Mesenchymal stem cell (in vitro differentiated cells and primary cell): Measurements from ENCODE around the gene KYAT1.
A peak's percentile ranks its signal among the peaks of the same experiment; 100 is the strongest.

Experiments
- DNase-seq: peaks from one replicate; pipeline ENCODE4 v3.0.0-alpha.2; 2013
- H2AFZ ChIP-seq: one replicate; pipeline ENCODE4 v1.6.1; 2013; ENCODE audit warnings: low read depth, mild to moderate bottlenecking, control low read depth, inconsistent platforms, low read length, moderate library complexity
- H2AK5ac ChIP-seq: 2 replicates; pipeline ENCODE4 v1.6.1; 2013; ENCODE audit warnings: low read length, moderate library complexity, mild to moderate bottlenecking, inconsistent platforms; ENCODE audit not compliant: severe bottlenecking
- H2BK120ac ChIP-seq: one replicate; pipeline ENCODE4 v1.6.1; 2013; ENCODE audit warnings: low read depth, mild to moderate bottlenecking, inconsistent platforms, low read length, moderate library complexity
- H2BK12ac ChIP-seq, 2 experiments: one replicate each; pipeline ENCODE4 v1.6.1; 2013; ENCODE audit warnings: inconsistent platforms in 2 of 2, low read length in 2 of 2, mild to moderate bottlenecking in 2 of 2, moderate library complexity in 2 of 2, control low read depth in 1 of 2
- H2BK15ac ChIP-seq: one replicate; pipeline ENCODE4 v1.6.1; 2013; ENCODE audit warnings: mild to moderate bottlenecking, low read depth, inconsistent platforms; ENCODE audit not compliant: poor library complexity, severe bottlenecking
- H2BK5ac ChIP-seq: 2 replicates; pipeline ENCODE4 v1.6.1; 2013; ENCODE audit warnings: low read depth, mild to moderate bottlenecking, low read length, control low read depth, inconsistent platforms; ENCODE audit not compliant: poor library complexity, severe bottlenecking
- H3K14ac ChIP-seq, 2 experiments: one replicate each; pipeline ENCODE4 v1.6.1; 2013; ENCODE audit warnings: inconsistent platforms in 2 of 2, low read length in 2 of 2, control low read depth in 1 of 2, mild to moderate bottlenecking in 1 of 2, moderate library complexity in 1 of 2
- H3K18ac ChIP-seq, 2 experiments: one replicate each; pipeline ENCODE4 v1.6.1; 2013; ENCODE audit warnings: inconsistent platforms in 2 of 2, low read length in 2 of 2, control low read depth in 1 of 2, low read depth in 1 of 2, mild to moderate bottlenecking in 1 of 2
- H3K23ac ChIP-seq, 2 experiments: one replicate each; pipeline ENCODE4 v1.6.1; 2013; ENCODE audit warnings: inconsistent platforms in 2 of 2, low read length in 2 of 2, mild to moderate bottlenecking in 2 of 2, moderate library complexity in 2 of 2, control low read depth in 1 of 2
- H3K27ac ChIP-seq: 2 replicates; pipeline ENCODE4 v1.5.1; 2013; ENCODE audit warnings: mild to moderate bottlenecking, moderate library complexity, low read length, control low read depth, inconsistent platforms; ENCODE audit not compliant: poor library complexity, severe bottlenecking
- H3K27me3 ChIP-seq, 2 experiments: 2 replicates each; pipeline versions ENCODE4 v1.6.1 to v1.7.0; 2013; ENCODE audit warnings: low read length in 2 of 2, mild to moderate bottlenecking in 2 of 2, moderate library complexity in 2 of 2, control low read depth in 1 of 2, inconsistent platforms in 1 of 2; ENCODE audit not compliant: control insufficient read depth in 1 of 2, insufficient read depth in 1 of 2
- H3K36me3 ChIP-seq, 2 experiments: 2 replicates each; pipeline versions ENCODE4 v1.6.1 to v1.7.0; 2013; ENCODE audit warnings: low read length in 2 of 2, control low read depth in 1 of 2, inconsistent platforms in 1 of 2, low read depth in 1 of 2, mild to moderate bottlenecking in 1 of 2; ENCODE audit not compliant: insufficient read depth in 2 of 2, control insufficient read depth in 1 of 2
- H3K4ac ChIP-seq, 2 experiments: one replicate each; pipeline ENCODE4 v1.6.1; 2013; ENCODE audit warnings: inconsistent platforms in 2 of 2, low read length in 2 of 2, mild to moderate bottlenecking in 2 of 2, moderate library complexity in 2 of 2, control low read depth in 1 of 2, low read depth in 1 of 2
- H3K4me1 ChIP-seq: 2 replicates; pipeline ENCODE4 v1.6.1; 2013; ENCODE audit warnings: low read depth, low read length, control low read depth; ENCODE audit not compliant: control insufficient read depth, insufficient read depth
- H3K4me2 ChIP-seq: 2 replicates; pipeline ENCODE4 v1.6.1; 2013; ENCODE audit warnings: low read length, mild to moderate bottlenecking, inconsistent platforms; ENCODE audit not compliant: poor library complexity, severe bottlenecking
- H3K4me3 ChIP-seq, 2 experiments: 2 replicates each; pipeline versions ENCODE4 v1.5.1 to v1.7.0; 2013; ENCODE audit warnings: low read length in 2 of 2, mild to moderate bottlenecking in 2 of 2, control low read depth in 1 of 2, low read depth in 1 of 2; ENCODE audit not compliant: insufficient read depth in 1 of 2
- H3K79me1 ChIP-seq: replicated peaks from 2 replicates; pipeline ENCODE4 v1.6.1; 2013; ENCODE audit warnings: mild to moderate bottlenecking, control low read depth, low read length, inconsistent platforms; ENCODE audit not compliant: poor library complexity, severe bottlenecking
- H3K9ac ChIP-seq: 2 replicates; pipeline ENCODE4 v1.7.0; 2013; ENCODE audit warnings: mild to moderate bottlenecking, low read length, moderate library complexity
- H3K9me3 ChIP-seq: 2 replicates; pipeline ENCODE4 v1.7.0; 2013; ENCODE audit warnings: mild to moderate bottlenecking, low read length; ENCODE audit not compliant: control insufficient read depth
- H4K8ac ChIP-seq: one replicate; pipeline ENCODE4 v1.6.1; 2013; ENCODE audit warnings: inconsistent platforms, mild to moderate bottlenecking, low read length, moderate library complexity
- H4K91ac ChIP-seq: one replicate; pipeline ENCODE4 v1.6.1; 2013; ENCODE audit warnings: mild to moderate bottlenecking, low read length, inconsistent platforms
- WGBS: methylation state at CpG from one replicate; pipeline ENCODE4 v1.1.7; 2013; ENCODE audit warnings: mixed read lengths; 5-methylcytosine and 5-hydroxymethylcytosine counted together

KYAT1 gene

GRCh38 chr9:128912270-128912853, 30.6 kb upstream of the KYAT1 start:
- H3K4me1 ChIP-seq = peaks cover 41% of the 10 kb centered on the region
- H3K27ac ChIP-seq = peak overlapping the region; percentile 65
- peak overlapping the region in 1 of 2 experiments; percentile 53 for H3K4me3 ChIP-seq
- peak overlapping the region; percentile 33 for H2BK5ac ChIP-seq
- H2BK15ac ChIP-seq = peak overlapping the region; percentile 44
- peak overlapping the region; percentile 94 for H4K91ac ChIP-seq
- peak overlapping the region; percentile 90 for H4K8ac ChIP-seq
- H3K9me3 ChIP-seq = no peaks in the 10 kb centered on the region
- peak overlapping the region; percentile 64 to 94 for H3K4ac ChIP-seq
- no peak overlapping the region for H2AFZ ChIP-seq
- no peak overlapping the region for H3K4me2 ChIP-seq
- no peaks in the 10 kb centered on the region for H3K27me3 ChIP-seq
- DNase-seq = peak; percentile 70
- H2AK5ac ChIP-seq = peak overlapping the region; percentile 96
- no peak overlapping the region for H3K14ac ChIP-seq
- peaks cover 57% of the 10 kb centered on the region for H3K79me1 ChIP-seq
- peaks cover 42 to 75% of the 10 kb centered on the region in 2 experiments for H3K36me3 ChIP-seq
- 50% methylated on average over 15 of the region's 15 CpGs for WGBS
- H2BK12ac ChIP-seq = peak overlapping the region; percentile 61 to 97
- peak overlapping the region; percentile 82 for H2BK120ac ChIP-seq
- peak overlapping the region; percentile 63 to 98 for H3K18ac ChIP-seq
- peak overlapping the region in 1 of 2 experiments; percentile 25 for H3K23ac ChIP-seq
- H3K9ac ChIP-seq = peak overlapping the region; percentile 51

- no peaks in the 10 kb centered on the region for H3K9me3 ChIP-seq
- H2BK5ac ChIP-seq = peak overlapping the region; percentile 33
- no peak overlapping the region for H2AFZ ChIP-seq
- H2AK5ac ChIP-seq = peak overlapping the region; percentile 96
- H4K91ac ChIP-seq = peak overlapping the region; percentile 92
- peaks cover 47 to 75% of the 10 kb centered on the region in 2 experiments for H3K36me3 ChIP-seq
- H3K23ac ChIP-seq = no peak overlapping the region
- peak overlapping the region; percentile 34 to 98 for H3K18ac ChIP-seq
- H3K79me1 ChIP-seq = peaks cover 62% of the 10 kb centered on the region
- no peak overlapping the region for H3K14ac ChIP-seq
- H2BK12ac ChIP-seq = peak overlapping the region in 1 of 2 experiments; percentile 97
- H4K8ac ChIP-seq = peak overlapping the region; percentile 74
- DNase-seq = peak; percentile 74
- H3K4me1 ChIP-seq = peaks cover 38% of the 10 kb centered on the region
- peak overlapping the region; percentile 75 to 94 for H3K4ac ChIP-seq
- peak overlapping the region; percentile 65 for H3K27ac ChIP-seq
- 3% methylated on average over 7 of the region's 8 CpGs for WGBS
- H2BK15ac ChIP-seq = no peak overlapping the region
- peak overlapping the region; percentile 51 for H3K9ac ChIP-seq
- peak overlapping the region; percentile 82 for H2BK120ac ChIP-seq
- peak overlapping the region; percentile 36 for H3K4me2 ChIP-seq
- peak overlapping the region in 1 of 2 experiments; percentile 18 for H3K4me3 ChIP-seq
- no peaks in the 10 kb centered on the region for H3K27me3 ChIP-seq
These were observed 29.8 kb upstream of the KYAT1 start for GRCh38 chr9:128911529-128912035.

GRCh38 chr9:128910906-128911305, 29.2 kb upstream of the KYAT1 start:
- H3K36me3 ChIP-seq = peaks cover 42 to 69% of the 10 kb centered on the region in 2 experiments
- no peak for DNase-seq
- H3K4me3 ChIP-seq = peak overlapping the region in 1 of 2 experiments; percentile 18
- H2BK12ac ChIP-seq = peak overlapping the region; percentile 90 to 92
- H3K4ac ChIP-seq = peak overlapping the region in 1 of 2 experiments; percentile 75
- no peak overlapping the region for H2BK5ac ChIP-seq
- H3K9ac ChIP-seq = peak overlapping the region; percentile 51
- WGBS = 79% methylated on average over 6 of the region's 6 CpGs
- H2AFZ ChIP-seq = no peak overlapping the region
- H2BK15ac ChIP-seq = no peak overlapping the region
- H3K79me1 ChIP-seq = peaks cover 61% of the 10 kb centered on the region
- H3K4me1 ChIP-seq = peaks cover 34% of the 10 kb centered on the region
- peak overlapping the region; percentile 74 for H4K8ac ChIP-seq
- H3K23ac ChIP-seq = peak overlapping the region in 1 of 2 experiments; percentile 9
- H3K27ac ChIP-seq = no peak overlapping the region
- peak overlapping the region; percentile 37 for H2AK5ac ChIP-seq
- no peaks in the 10 kb centered on the region for H3K27me3 ChIP-seq
- peak overlapping the region; percentile 21 for H2BK120ac ChIP-seq
- H3K4me2 ChIP-seq = no peak overlapping the region
- no peaks in the 10 kb centered on the region for H3K9me3 ChIP-seq
- H3K18ac ChIP-seq = peak overlapping the region; percentile 34 to 46
- peak overlapping the region in 1 of 2 experiments; percentile 82 for H3K14ac ChIP-seq
- peak overlapping the region; percentile 92 for H4K91ac ChIP-seq

- Histone ChIP-seq H3K27me3 (no peaks in the 10 kb centered on the region), H3K27ac (no peak overlapping the region), H2AK5ac (no peak overlapping the region), H3K79me1 (peaks cover 60% of the 10 kb centered on the region), H2BK5ac (no peak overlapping the region), H2BK15ac (peak overlapping the region; percentile 41), H2BK12ac (peak overlapping the region in 1 of 2 experiments; percentile 0), H4K8ac (no peak overlapping the region), H3K14ac (no peak overlapping the region), H3K4ac (no peak overlapping the region), H2BK120ac (no peak overlapping the region), H3K4me2 (no peak overlapping the region), H3K9ac (no peak overlapping the region), H3K36me3 (peaks cover 40 to 61% of the 10 kb centered on the region in 2 experiments), H2AFZ (no peak overlapping the region), H3K4me1 (peaks cover 34% of the 10 kb centered on the region), H4K91ac (no peak overlapping the region), H3K4me3 (no peak overlapping the region), H3K23ac (no peak overlapping the region), H3K9me3 (no peaks in the 10 kb centered on the region), H3K18ac (no peak overlapping the region)
- 92% methylated on average over 4 of the region's 4 CpGs for whole genome bisulfite sequencing
- DNase-seq = no peak
These were observed 28.1 kb upstream of the KYAT1 start for GRCh38 chr9:128909859-128910258.
